ENCODE data around the gene GNPNAT1. TPM values are rescaled to one million over a fixed set of nuclear protein-coding genes. Genes with fewer than 3 reads are reported as not detected.

Gene GNPNAT1
- total and polyA plus RNA-seq, 9 of the 15 experiments (the other 6 are each of a cell fraction or from before 2014, with no cell fraction given) = 15.8 to 27.7 (median 25.3) TPM

GRCh38 chr14:52783206-52783605 is 8.2 kb downstream of the GNPNAT1 start:
- Histone ChIP-seq H4K20me1 (replicated peaks; ENCODE audit: control insufficient read depth, insufficient read depth, low read length) (no peaks in the 10 kb centered on the region), H3K9ac (ENCODE audit: insufficient read depth in 1 of 2, low read depth in 2 of 2, low read length in 2 of 2) (no peak overlapping the region), H3K27ac (ENCODE audit: extremely low read depth, low read depth, low read length) (no peak overlapping the region), H3K36me3 (ENCODE audit: control insufficient read depth, insufficient read depth, low read length) (peaks cover 44% of the 10 kb centered on the region; the same call in 2 of the 3 replicates), H3K4me1 (replicated peaks in 1 of 2; ENCODE audit: control insufficient read depth in 2 of 2, insufficient read depth in 2 of 2, low read length in 2 of 2) (no peaks in the 10 kb centered on the region), H3K9me1 (ENCODE audit: control insufficient read depth, insufficient read depth, low read length) (no peaks in the 10 kb centered on the region), H3K27me3 (ENCODE audit: control insufficient read depth in 2 of 2, insufficient read depth in 2 of 2, low read length in 2 of 2) (no peaks in the 10 kb centered on the region), H3K4me3 (no peak overlapping the region), H2AFZ (ENCODE audit: low read depth, low read length) (no peak overlapping the region), H3K79me2 (ENCODE audit: control insufficient read depth, insufficient read depth, low read length) (peaks cover 19% of the 10 kb centered on the region), H3K9me3 (replicated peaks; ENCODE audit: control insufficient read depth, insufficient read depth, low read depth, low read length) (no peaks in the 10 kb centered on the region), H3K4me2 (ENCODE audit: insufficient read depth, low read length) (no peak overlapping the region)
- ATAC-seq (no peak), DNase-seq (ENCODE audit: extremely low read depth in 1 of 4, low spot score in 3 of 4) (no peak), FAIRE-seq (no peak)
- intact Hi-C loops (cut with micrococcal nuclease) = loop anchor here (5.0 kb wide), 1 partner anchor 51 kb away; the partner anchor contains the start of gene STYX
- in situ Hi-C loops (cut with MboI) = no loop called here
- no peak for TF ChIP-seq HEY1 (CRISPR knock-in tag; IDR thresholded peaks at IDR 0.05; ENCODE audit: borderline replicate concordance)
- no peak for TF ChIP-seq ZBTB33 (CRISPR knock-in tag; IDR thresholded peaks at IDR 0.05)
- TF ChIP-seq RBBP5 (IDR thresholded peaks at IDR 0.05; ENCODE audit: borderline replicate concordance, insufficient read depth, low read length, poor library complexity, severe bottlenecking) = no peak
- no peak for TF ChIP-seq VEZF1 (CRISPR knock-in tag; IDR thresholded peaks at IDR 0.05)
- no peak for TF ChIP-seq PTTG1 (tag; IDR thresholded peaks at IDR 0.05; ENCODE audit: low read depth)
- no TSS peak for BruUV-seq (replicated peaks)
- ChIA-PET CTCF (ENCODE audit: low intra/inter-chr PET ratio) (no interaction called here), POLR2A (interaction anchor here (0.6 kb wide), 1 partner anchor 47 kb away, joined by 3 read pairs; no protein-coding TSS in a partner anchor)
- WGBS (ENCODE audit: insufficient coverage, low coverage, missing lambda C conversion rate) = 100% methylated on average over 1 of the region's 1 CpG
